Measurements from ENCODE around the gene C2CD3. TPM values are rescaled to one million over a fixed set of nuclear protein-coding genes. Genes with fewer than 3 reads are reported as not detected.

The C2CD3 gene
- total RNA-seq, 1 donor from 2014 or later: 36.8 TPM

- DNase-seq (ENCODE audit: extremely low spot score, unreplicated experiment): no peak
These were observed 190.5 kb downstream of the C2CD3 start for GRCh38 chr11:73980001-73980961.

DNA sequence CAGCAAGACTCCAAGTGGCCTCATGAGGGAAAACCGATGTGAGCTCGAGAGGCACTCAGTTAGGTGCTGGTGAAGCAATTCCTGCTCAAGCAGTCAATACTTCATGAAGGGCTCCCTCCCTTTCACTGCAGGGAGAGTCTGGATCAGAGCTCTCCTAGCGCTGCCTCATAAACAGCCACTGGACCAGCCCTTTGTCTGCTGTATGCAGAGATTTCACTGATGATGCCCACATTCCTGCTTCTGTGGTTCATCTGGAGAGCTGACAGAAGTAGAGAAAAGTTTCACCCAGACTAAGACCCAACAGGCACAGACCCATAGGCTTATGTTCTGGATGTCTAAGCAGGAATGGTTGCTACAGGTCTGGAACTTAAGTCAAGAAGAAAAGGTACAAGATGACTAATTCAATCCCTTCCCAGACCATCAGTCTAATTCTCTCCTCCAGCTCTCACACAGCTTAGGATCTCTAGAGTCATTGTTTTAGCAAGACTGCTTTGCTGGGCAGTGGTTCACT is 192.2 kb downstream of the C2CD3 start:
- TF ChIP-seq, protein P1, sequence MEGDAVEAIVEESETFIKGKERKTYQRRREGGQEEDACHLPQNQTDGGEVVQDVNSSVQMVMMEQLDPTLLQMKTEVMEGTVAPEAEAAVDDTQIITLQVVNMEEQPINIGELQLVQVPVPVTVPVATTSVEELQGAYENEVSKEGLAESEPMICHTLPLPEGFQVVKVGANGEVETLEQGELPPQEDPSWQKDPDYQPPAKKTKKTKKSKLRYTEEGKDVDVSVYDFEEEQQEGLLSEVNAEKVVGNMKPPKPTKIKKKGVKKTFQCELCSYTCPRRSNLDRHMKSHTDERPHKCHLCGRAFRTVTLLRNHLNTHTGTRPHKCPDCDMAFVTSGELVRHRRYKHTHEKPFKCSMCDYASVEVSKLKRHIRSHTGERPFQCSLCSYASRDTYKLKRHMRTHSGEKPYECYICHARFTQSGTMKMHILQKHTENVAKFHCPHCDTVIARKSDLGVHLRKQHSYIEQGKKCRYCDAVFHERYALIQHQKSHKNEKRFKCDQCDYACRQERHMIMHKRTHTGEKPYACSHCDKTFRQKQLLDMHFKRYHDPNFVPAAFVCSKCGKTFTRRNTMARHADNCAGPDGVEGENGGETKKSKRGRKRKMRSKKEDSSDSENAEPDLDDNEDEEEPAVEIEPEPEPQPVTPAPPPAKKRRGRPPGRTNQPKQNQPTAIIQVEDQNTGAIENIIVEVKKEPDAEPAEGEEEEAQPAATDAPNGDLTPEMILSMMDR (conservative IDR thresholded peaks at IDR 0.05): no peak
- DNase-seq (ENCODE audit: extremely low spot score, unreplicated experiment): no peak
- H3K9me3 Mint-ChIP-seq: no peaks in the 10 kb centered on the region
- peaks cover 7% of the 10 kb centered on the region for H3K27me3 Mint-ChIP-seq
- peak overlapping the region; percentile 33 for H3K27ac Mint-ChIP-seq
- peaks cover 26% of the 10 kb centered on the region for H3K4me1 Mint-ChIP-seq (ENCODE audit: unreplicated experiment)
- H3K4me3 Mint-ChIP-seq: peak overlapping the region; percentile 56
- H3K36me3 Mint-ChIP-seq: peaks cover 4% of the 10 kb centered on the region

More at GRCh38 chr11:73980001-73980961, 190.5 kb downstream of the C2CD3 start:
- TF ChIP-seq, protein P1 (conservative IDR thresholded peaks at IDR 0.05): no peak
- Mint-ChIP-seq H3K27me3 (peaks cover 7% of the 10 kb centered on the region), H3K9me3 (no peaks in the 10 kb centered on the region), H3K4me3 (peak overlapping the region; percentile 99), H3K36me3 (peaks cover 3% of the 10 kb centered on the region), H3K27ac (peak overlapping the region; percentile 79), H3K4me1 (ENCODE audit: unreplicated experiment) (peaks cover 24% of the 10 kb centered on the region)

DNA sequence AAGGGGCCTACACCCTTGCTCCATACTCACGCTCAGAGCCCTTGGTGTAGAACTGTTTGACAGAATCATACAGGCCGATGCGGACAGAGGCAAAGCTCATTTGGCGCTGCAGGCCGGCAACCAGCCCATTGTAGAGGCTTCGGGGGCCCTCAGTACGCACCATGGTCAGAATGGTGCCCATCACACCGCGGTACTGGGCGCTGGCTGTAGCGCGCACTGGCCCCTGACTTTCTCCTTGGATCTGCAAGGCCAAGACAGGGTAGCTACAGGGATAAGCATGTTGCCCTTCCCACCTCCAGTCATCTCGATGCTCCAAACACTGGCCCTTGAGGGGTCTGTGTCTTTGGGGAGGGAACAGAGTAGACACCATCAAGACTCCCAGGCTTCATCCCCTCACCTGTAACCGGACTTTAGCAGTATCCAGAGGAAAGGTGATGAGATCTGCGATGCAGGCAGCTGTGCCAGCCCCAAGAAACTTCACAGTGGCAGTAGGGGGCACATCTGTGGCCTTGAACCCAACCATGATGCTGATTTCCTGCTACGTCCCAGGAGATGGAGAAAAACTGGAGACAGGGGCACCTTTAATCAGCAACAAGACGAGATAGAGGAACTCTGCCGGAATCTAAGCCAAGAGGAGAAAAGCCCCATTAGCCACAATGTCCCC is 192.8 kb downstream of the C2CD3 start:
- Mint-ChIP-seq H3K27ac (no peak overlapping the region), H3K4me1 (ENCODE audit: unreplicated experiment) (peaks cover 24% of the 10 kb centered on the region), H3K9me3 (no peaks in the 10 kb centered on the region), H3K36me3 (peaks cover 4% of the 10 kb centered on the region), H3K27me3 (peaks cover 6% of the 10 kb centered on the region), H3K4me3 (no peak overlapping the region)
- DNase-seq (ENCODE audit: extremely low spot score, unreplicated experiment): no peak
- TF ChIP-seq, protein P1 (conservative IDR thresholded peaks at IDR 0.05): no peak

DNA sequence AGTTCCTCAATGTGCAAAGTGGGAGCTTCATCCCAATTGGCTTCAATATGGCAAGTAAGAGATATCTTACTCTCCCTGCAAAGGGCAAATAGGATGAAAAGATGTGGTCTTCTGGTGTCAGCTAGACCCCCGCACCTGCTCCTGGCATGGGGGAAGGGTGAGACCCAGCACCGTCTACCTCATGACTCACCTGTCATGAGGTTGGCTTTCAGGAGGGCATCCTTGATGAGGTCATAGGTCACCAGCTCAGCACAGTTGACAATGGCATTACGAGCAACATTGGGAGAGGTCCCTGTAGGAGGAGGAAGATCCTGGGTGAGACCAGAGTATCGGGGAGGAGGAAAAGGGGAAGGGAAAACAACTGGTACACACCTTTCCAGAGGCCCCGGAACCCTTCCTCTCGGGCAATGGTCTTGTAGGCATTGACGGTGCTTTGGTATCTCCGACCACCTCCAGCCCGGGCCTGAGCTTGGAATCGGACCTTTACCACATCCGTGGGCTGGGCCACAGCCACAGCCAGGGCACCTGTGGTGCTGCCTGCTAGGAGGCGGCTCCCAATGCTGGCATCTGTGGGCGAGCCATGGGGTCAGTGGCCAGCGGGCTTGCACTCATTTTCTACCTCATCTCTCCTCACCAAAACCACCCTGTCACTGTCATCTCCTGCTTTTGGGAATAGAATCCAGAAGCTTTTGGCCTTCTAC is 194.2 kb downstream of the C2CD3 start:
- TF ChIP-seq, protein P1 (conservative IDR thresholded peaks at IDR 0.05): no peak
- Mint-ChIP-seq H3K27me3 (no peaks in the 10 kb centered on the region), H3K4me3 (peak overlapping the region; percentile 7), H3K9me3 (no peaks in the 10 kb centered on the region), H3K36me3 (peaks cover 4% of the 10 kb centered on the region), H3K4me1 (ENCODE audit: unreplicated experiment) (peaks cover 24% of the 10 kb centered on the region), H3K27ac (no peak overlapping the region)
- no peak for DNase-seq (ENCODE audit: extremely low spot score, unreplicated experiment)

GRCh38 chr11:73975479-73975757 is 195.4 kb downstream of the C2CD3 start:
- Mint-ChIP-seq H3K4me3 (no peak overlapping the region), H3K27me3 (no peaks in the 10 kb centered on the region), H3K9me3 (no peaks in the 10 kb centered on the region), H3K4me1 (ENCODE audit: unreplicated experiment) (peaks cover 20% of the 10 kb centered on the region), H3K36me3 (peaks cover 4% of the 10 kb centered on the region), H3K27ac (peak overlapping the region; percentile 81)
- no peak for DNase-seq (ENCODE audit: extremely low spot score, unreplicated experiment)
- TF ChIP-seq, protein P1 (conservative IDR thresholded peaks at IDR 0.05): no peak
